Jurkat, Clone E6-1 (cell line): Measurements from ENCODE around the gene KRTAP9-4. TPM values are rescaled to one million over a fixed set of nuclear protein-coding genes. Genes with fewer than 3 reads are reported as not detected.
"Not testable (repeated sequence)": the region's sequence is repeated elsewhere in the genome, so short reads cannot be mapped to it uniquely, and the experiment has no call there.

Experiments
- DNase-seq: peaks from one replicate; pipeline ENCODE4 v3.0.0-alpha.2; 2011; ENCODE audit warnings: low read depth, low spot score
- H3K4me3 ChIP-seq: 2 replicates; pipeline ENCODE4 v1.5.1; 2011; ENCODE audit warnings: mild to moderate bottlenecking, low read length, control low read depth, moderate library complexity
- polyA plus RNA-seq: library from polyadenylated mRNA; unstranded; fragments of >200 nt; gene quantifications from one replicate; pipeline ENCODE4 v1.2.1, GENCODE V29; 2012; ENCODE audit warnings: missing spikeins; ENCODE audit not compliant: insufficient read length, insufficient read depth

KRTAP9-4 gene, protein sequence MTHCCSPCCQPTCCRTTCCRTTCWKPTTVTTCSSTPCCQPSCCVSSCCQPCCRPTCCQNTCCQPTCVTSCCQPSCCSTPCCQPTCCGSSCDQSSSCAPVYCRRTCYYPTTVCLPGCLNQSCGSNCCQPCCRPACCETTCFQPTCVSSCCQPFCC
- polyA plus RNA-seq, result not detected

DNA sequence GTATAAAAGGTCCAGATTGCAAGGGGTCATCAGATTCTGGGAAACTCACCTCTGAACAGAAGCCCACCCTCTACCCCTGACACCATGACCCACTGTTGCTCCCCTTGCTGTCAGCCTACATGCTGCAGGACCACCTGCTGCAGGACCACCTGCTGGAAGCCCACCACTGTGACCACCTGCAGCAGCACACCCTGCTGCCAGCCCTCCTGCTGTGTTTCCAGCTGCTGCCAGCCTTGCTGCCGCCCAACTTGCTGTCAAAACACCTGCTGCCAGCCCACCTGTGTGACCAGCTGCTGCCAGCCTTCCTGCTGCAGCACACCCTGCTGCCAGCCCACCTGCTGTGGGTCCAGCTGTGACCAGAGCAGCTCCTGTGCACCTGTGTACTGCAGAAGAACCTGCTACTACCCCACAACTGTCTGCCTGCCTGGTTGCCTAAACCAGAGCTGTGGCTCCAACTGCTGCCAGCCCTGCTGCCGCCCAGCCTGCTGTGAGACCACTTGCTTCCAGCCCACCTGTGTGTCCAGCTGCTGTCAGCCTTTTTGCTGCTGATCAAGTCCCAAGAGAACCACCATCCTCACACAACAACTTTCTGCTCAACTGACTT is at the start of gene KRTAP9-4:
Gene KRTAP9-4 (plus strand): TSS at position 51 of the 604 bp plus-strand sequence. CDS start 34 bp downstream, at position 85.
- not testable (repeated sequence) for H3K4me3 ChIP-seq, DNase-seq

DNA sequence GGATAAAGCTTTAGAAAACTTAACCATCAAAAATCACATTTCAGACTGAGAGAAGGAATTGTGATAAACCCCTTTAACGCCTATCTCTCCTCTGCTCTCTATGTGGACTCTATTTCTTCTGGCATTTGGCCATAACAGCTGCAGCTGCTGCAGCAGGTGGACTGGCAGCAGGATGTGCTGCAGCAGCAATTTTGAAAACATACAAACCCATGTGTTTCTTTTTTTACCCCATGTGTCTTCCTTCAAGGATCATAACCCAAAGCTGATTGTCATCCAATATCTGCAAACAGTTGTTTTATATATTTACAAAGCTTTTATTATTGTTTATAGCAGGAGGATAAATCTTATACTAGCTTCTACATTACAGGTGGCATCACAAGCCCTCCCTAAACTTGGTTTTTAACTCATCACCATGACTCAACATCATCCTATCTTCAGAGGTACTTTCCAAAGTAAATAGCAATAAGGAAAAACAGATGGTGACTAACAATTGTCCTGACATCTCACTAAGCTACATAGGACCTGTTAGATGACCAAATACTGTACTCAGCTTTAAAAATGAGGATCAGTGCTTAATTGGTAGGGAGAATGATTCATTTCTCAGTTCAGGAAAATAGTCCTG is 37.5 kb upstream of the KRTAP9-4 start:
- H3K4me3 ChIP-seq, result no peak overlapping the region
- no peak for DNase-seq

DNA sequence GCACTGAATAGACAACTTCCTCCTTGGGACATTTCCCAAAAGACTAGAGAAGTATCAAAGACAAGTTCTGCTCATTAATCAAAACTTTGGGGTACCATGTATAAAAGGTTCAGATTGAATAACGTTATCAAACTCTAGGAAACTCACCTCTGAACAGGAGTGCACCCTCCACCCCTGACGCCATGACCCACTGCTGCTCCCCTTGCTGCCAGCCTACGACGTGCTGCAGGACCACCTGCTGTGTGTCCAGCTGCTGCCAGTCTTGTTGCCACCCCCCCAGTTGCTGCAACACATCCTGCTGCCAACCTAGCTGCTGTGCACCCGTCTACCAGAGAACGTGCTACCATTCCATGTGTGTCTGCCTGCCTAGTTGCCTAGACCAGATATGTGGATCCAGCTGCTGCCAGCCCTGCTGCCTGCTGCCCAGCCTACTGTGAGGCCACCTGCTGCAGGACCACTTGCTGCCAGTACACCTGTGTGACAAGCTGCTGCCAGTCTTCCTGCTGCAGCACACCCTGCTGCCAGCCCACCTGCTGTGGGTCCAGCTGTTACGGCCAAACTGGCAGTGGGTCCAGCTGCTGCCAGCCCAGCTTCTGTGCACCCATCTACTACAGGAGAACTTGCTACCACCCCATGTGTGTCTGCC is 36.8 kb upstream of the KRTAP9-4 start:
- H3K4me3 ChIP-seq, result no peak overlapping the region
- DNase-seq, result no peak

DNA sequence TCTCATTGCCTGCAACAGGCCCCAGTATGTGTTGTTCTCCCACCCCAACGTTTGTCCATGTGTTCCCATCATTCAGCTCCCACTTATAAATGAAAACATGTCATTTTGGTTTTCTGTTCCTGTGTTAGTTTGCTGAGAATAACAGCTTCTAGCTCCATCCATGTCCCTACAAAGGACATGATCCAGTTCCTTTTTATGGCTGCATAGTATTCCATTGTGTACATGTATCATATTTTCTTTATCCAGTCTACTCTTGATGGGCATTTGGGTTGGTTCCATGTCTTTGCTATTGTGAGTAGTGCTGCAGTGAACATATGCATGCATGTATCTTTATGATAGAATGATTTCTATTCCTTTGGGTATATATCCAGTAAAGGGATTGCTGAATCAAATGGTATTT is 33.8 kb upstream of the KRTAP9-4 start:
- no peak for DNase-seq
- no peak overlapping the region for H3K4me3 ChIP-seq

DNA sequence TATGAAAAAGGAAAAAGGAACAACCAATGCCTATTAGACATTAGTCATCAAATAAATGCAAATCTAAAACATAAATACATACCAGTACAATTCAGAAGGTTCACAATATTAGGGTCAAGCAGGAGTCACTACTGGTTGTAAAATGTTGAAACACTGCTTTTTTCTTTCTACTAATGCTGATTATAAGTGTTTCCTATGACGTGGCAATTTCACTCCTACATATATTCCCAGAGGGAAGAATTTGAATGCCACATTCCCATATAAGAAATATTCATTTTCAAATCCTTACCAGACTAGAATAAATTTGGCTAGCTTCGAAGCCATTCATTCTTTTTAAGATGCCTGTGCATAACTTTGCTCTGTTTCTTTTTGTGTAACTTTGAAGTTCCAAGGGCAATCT is 25.7 kb upstream of the KRTAP9-4 start:
- DNase-seq, result no peak
- H3K4me3 ChIP-seq, result no peak overlapping the region

DNA sequence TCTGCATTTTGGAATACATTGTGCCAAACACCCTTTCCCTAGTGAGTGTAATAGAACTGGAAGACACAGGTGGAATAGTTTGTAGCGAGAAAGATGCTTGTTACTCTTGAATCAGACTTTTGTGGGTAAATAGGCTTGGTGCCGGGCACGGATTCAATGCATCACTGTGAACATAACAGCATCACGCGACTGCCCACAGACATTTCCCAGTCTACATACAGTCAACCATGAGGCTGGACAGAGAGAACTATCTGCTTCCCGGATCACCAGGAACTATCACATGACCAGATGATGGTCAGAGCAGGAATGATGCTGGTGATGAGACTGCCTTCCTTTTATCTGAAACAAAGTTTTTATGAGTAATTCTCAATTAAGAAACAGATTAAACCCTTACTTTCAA is 23.4 kb upstream of the KRTAP9-4 start:
- H3K4me3 ChIP-seq, result no peak overlapping the region
- DNase-seq, result no peak

DNA sequence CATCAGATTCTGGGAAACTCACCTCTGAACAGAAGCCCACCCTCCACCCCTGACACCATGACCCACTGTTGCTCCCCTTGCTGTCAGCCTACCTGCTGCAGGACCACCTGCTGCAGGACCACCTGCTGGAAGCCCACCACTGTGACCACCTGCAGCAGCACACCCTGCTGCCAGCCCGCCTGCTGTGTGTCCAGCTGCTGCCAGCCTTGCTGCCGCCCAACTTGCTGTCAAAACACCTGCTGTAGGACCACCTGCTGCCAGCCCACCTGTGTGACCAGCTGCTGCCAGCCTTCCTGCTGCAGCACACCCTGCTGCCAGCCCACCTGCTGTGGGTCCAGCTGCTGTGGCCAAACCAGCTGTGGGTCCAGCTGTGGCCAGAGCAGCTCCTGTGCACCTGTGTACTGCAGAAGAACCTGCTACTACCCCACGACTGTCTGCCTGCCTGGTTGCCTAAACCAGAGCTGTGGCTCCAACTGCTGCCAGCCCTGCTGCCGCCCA is 22.8 kb upstream of the KRTAP9-4 start, which contains the start of gene KRTAP9-2:
Gene KRTAP9-2 (plus strand): TSS at position 51 of the 498 bp plus-strand sequence. CDS start 7 bp downstream, at position 58.
- not testable (repeated sequence) for H3K4me3 ChIP-seq, DNase-seq

DNA sequence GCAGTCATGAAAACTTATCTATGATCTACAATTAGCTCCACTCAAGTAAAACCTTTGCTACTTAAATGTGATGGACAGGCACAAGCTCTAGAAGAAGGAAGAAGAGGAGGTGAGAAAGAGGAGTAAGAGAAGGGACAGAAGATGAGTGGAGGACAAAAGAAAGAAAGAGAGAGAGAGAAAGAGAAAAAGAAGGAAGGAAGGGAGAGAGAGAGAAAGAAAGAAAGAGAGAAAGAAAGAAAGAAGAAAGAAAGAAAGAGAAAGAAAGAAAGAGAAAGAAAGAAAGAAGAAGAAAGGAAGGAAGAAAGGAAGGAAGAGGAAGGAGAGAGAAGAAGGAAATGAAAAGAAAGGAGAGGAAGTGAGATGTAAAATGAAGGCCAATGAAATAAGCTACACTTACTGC is 19.4 kb upstream of the KRTAP9-4 start:
- DNase-seq, result no peak
- no peak overlapping the region for H3K4me3 ChIP-seq

DNA sequence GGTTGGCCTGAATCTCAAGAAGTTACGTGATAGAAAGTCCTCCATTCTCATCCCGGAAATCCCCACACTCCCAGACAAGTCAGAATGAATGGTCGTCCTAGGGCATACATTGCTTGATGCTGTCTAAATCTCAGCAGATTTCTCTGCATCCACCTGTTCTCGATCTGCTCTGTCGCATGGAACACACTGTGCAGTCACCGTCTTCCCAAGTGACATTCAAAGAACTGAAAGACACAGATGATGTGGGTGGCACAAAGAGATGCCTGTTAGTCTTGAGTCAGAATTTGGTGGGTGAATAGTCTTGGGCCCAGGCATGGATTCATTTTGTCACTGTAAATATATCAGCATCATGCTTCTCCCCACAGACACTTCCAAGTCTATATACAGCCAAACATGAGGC is 17.8 kb upstream of the KRTAP9-4 start:
- H3K4me3 ChIP-seq, result no peak overlapping the region

DNA sequence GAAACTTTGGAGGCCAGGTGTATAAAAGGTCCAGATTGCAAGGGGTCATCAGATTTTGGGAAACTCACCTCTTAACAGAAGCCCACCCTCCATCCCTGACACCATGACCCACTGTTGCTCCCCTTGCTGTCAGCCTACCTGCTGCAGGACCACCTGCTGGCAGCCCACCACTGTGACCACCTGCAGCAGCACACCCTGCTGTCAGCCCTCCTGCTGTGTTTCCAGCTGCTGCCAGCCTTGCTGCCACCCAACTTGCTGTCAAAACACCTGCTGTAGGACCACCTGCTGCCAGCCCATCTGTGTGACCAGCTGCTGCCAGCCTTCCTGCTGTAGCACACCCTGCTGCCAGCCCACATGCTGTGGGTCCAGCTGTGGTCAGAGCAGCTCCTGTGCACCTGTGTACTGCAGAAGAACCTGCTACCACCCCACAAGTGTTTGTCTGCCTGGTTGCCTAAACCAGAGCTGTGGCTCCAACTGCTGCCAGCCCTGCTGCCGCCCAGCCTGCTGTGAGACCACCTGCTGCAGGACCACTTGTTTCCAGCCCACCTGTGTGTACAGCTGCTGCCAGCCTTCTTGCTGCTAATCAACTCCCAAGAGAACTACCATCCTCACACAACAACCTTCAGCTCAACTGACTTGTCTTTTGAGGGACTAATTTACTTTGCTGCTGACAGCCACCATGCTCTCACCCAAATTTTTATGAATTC is 16.9 kb upstream of the KRTAP9-4 start, which contains the start of gene KRTAP9-3:
Gene KRTAP9-3 (plus strand): TSS at position 51 of the 707 bp plus-strand sequence. CDS start 53 bp downstream, at position 104.
- DNase-seq, H3K4me3 ChIP-seq: not testable (repeated sequence)

More for the DNA sequence above, 17.8 kb upstream of the KRTAP9-4 start:
- DNase-seq, result no peak

DNA sequence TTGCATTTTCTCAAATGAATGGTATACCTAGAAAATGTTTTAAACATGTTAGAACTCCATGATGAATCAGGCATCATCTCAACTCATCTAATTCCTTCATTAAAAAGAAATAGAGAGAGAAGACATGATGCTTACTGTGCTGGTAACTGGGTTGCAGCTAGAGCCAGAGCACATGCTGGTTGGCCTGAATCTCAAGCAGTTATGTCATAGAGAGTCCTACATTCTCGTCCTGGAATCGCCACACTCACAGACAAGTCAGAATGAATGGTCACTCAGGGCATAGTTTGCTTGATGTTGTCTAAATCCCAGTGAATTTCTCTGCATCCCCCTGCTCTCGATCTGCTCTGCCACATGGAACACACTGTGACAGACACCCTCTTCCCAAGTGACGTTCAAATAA is 12.4 kb upstream of the KRTAP9-4 start:
- DNase-seq, H3K4me3 ChIP-seq: not testable (repeated sequence)

DNA sequence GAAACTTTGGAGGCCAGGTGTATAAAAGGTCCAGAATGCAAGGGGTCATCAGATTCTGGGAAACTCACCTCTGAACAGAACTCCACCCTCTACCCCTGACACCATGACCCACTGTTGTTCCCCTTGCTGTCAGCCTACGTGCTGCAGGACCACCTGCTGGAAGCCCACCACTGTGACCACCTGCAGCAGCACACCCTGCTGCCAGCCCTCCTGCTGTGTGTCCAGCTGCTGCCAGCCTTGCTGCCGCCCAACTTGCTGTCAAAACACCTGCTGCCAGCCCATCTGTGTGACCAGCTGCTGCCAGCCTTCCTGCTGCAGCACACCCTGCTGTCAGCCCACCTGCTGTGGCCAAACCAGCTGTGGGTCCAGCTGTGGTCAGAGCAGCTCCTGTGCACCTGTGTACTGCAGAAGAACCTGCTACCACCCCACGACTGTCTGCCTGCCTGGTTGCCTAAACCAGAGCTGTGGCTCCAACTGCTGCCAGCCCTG is 11.5 kb upstream of the KRTAP9-4 start, which contains the start of gene KRTAP9-8:
Gene KRTAP9-8 (plus strand): TSS at position 51 of the 489 bp plus-strand sequence. CDS start 53 bp downstream, at position 104.
- DNase-seq, H3K4me3 ChIP-seq: not testable (repeated sequence)

DNA sequence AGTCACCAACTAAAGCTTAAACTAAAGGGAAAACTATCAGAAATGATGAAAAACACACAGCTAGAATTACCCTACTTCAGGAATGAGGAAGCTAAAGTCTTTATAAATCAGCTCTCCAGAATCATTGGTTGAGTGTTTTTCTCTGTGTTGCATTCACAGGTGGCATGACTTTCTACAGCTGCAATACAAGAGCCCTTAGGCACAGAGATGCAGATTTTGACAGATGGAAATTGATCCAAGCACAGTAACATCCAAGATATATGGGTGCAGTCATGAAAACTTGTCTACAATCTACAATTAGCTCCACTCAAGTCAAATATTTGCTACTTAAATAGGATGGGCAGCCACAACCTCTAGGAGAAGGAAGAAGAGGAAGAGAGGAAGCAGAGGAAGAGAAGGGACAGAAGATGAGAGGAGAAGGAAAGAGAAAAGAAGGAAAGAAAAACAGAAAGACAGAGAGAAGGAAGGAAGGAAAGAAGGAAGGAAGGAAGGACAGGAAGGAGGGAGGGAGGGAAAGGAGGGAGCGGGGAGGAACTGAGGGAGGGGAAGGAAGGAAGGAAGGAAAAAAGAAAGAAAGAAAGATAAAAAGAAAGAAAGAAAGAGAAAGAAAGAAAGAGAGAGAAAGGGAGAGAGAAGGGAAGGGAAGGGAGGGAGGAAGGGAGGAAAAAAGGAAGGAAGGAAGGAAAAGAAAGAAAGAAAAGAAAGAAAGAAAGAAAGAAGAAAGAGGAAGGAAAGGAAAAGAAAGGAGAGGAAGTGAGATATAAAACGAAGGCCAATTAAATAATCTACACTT is 2.3 kb upstream of the KRTAP9-4 start:
- H3K4me3 ChIP-seq, DNase-seq: not testable (repeated sequence)

DNA sequence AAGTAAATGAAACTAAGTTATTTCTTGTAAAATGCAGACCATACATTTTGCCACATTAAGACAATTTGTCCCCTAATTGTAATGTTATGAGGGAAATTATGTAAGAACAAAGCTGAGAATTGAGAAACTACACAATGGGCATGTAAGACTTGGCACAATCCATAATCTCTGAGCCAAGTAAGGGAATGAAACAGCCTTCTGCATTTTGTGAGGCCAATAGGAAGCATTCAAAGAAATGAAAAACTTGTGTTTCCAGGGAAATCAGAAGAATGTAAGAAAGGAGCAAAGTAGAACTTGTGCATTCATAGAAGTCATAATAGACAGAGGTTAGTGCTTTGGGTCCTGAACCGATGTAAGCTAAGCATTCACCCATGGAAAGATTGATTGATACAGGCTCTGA is 1.8 kb downstream of the KRTAP9-4 start:
- DNase-seq, result no peak
- no peak overlapping the region for H3K4me3 ChIP-seq

DNA sequence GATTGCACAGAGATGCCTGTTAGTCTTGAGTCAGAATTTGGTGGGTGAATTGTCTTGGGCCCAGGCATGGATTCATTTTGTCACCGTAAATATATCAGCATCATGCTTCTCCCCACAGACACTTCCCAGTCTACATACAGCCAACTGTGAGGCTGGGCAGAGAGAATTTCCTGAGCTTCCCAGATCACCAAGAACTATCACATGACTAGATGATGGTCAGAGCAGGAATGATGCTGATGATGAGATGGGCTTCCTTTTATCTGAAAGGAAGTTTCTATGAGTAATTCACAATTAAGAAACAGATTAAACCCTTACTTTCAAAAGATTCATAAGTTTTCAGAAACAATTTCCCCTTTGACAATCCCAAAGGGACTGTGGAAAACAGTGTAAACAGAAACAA is 5.4 kb downstream of the KRTAP9-4 start:
- no peak for DNase-seq
- H3K4me3 ChIP-seq, result no peak overlapping the region

DNA sequence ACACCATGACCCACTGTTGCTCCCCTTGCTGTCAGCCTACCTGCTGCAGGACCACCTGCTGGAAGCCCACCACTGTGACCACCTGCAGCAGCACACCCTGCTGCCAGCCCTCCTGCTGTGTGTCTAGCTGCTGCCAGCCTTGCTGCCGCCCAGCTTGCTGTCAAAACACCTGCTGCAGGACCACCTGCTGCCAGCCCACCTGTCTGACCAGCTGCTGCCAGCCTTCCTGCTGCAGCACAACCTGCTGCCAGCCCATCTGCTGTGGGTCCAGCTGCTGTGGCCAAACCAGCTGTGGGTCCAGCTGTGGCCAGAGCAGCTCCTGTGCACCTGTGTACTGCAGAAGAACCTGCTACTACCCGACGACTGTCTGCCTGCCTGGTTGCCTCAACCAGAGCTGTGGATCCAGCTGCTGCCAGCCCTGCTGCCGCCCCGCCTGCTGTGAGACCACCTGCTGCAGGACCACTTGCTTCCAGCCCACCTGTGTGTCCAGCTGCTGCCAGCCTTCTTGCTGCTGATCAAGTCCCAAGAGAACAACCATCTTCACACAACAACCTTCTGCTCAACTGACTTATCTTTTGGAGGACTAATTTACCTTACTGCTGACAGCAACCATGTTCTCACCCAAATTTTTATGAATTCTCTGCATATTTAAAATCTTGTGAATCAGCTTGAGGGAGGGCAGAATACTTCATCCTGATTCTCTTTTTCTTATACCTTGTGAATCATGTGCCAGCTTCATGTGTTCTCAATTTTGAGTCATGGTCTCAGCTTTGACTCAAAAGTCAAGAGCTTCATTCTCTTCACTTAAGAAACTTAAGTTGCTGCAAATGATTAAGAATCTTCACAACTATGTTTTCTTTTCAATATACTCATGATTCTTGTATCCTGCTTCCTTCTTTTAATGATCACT is 6.1 kb downstream of the KRTAP9-4 start, which contains the start of gene KRTAP9-9:
Gene KRTAP9-9 (plus strand): TSS at position 4 of the 910 bp plus-strand sequence.
- not testable (repeated sequence) for DNase-seq, H3K4me3 ChIP-seq

DNA sequence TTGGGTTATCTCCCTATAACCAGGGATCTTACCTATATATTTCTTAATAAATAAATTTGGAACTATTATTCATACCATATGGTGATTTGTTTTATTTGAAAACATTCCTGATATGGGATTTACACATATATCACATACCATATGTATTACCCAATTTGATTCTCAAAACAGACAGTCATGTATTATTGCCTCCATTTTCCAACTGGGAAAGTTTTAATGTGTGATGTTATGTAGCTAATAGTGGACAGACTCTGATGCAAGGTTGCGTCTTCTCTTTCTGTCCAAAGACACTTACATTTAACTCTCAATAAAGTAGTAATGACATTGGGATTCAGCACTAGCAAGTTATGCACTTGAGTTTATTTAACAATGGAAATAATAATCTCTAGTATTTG is 6.8 kb downstream of the KRTAP9-4 start:
- no peak overlapping the region for H3K4me3 ChIP-seq
- no peak for DNase-seq
